Fibroblast of the aortic adventitia (primary cell): Measurements from ENCODE around the gene ZNF462. TPM values are rescaled to one million over a fixed set of nuclear protein-coding genes. Genes with fewer than 3 reads are reported as not detected.
A peak's percentile ranks its signal among the peaks of the same experiment; 100 is the strongest.

Source experiments
- DNase-seq: peaks from one replicate; pipeline ENCODE4 v3.0.0-alpha.2; 2010; ENCODE audit warnings: low read depth
- H3K4me3 ChIP-seq: 2 replicates; pipeline ENCODE4 v1.5.1; 2011; ENCODE audit warnings: low read depth, mild to moderate bottlenecking, control low read depth, low read length, moderate library complexity
- CTCF ChIP-seq: IDR thresholded peaks from 2 replicates; pipeline ENCODE4 v1.5.1; 2011; ENCODE audit warnings: mild to moderate bottlenecking, low read length, control low read depth, inconsistent platforms; ENCODE audit not compliant: insufficient read depth
- total RNA-seq: library from RNA; depleted of rRNA; stranded (reverse); fragments of >200 nt; gene quantifications from 2 replicates; pipeline ENCODE4 v1.2.3, GENCODE V29; 2012; ENCODE audit warnings: low replicate concordance

The ZNF462 gene
- total RNA-seq, 1 donor, result 9.1 TPM

- no peak for DNase-seq
- TF ChIP-seq CTCF, result no peak
- no peak overlapping the region for H3K4me3 ChIP-seq
Measured at GRCh38 chr9:106828965-106829364, 34.0 kb upstream of the ZNF462 start.

GRCh38 chr9:106829666-106830408 is 33.1 kb upstream of the ZNF462 start:
- H3K4me3 ChIP-seq, result no peak overlapping the region
- no peak for TF ChIP-seq CTCF
- no peak for DNase-seq

- TF ChIP-seq CTCF, result no peak
- DNase-seq, result no peak
Measured at GRCh38 chr9:106830527-106831150, 32.3 kb upstream of the ZNF462 start.

GRCh38 chr9:106834888-106835287 is 28.1 kb upstream of the ZNF462 start:
- H3K4me3 ChIP-seq, result no peak overlapping the region
- DNase-seq, result no peak
- TF ChIP-seq CTCF, result no peak

More at GRCh38 chr9:106830527-106831150, 32.3 kb upstream of the ZNF462 start:
- H3K4me3 ChIP-seq, result no peak overlapping the region

- TF ChIP-seq CTCF, result no peak
- no peak for DNase-seq
- no peak overlapping the region for H3K4me3 ChIP-seq
Measured at GRCh38 chr9:106835840-106836239, 27.1 kb upstream of the ZNF462 start.

GRCh38 chr9:106843371-106843770 is 19.6 kb upstream of the ZNF462 start:
- peak; percentile 12 for DNase-seq
- H3K4me3 ChIP-seq, result no peak overlapping the region
- no peak for TF ChIP-seq CTCF
